ENCODE data around the gene JUN. TPM values are rescaled to one million over a fixed set of nuclear protein-coding genes. Genes with fewer than 3 reads are reported as not detected.

The JUN gene
- polyA plus RNA-seq, 1 donor from 2014 or later = 124 TPM

GRCh38 chr1:58745666-58746065 lies 38.2 kb downstream of the JUN start:
- H3K4me3 ChIP-seq (ENCODE audit: low read length) = no peak overlapping the region
- H3K4me2 ChIP-seq (ENCODE audit: low read length) = no peak overlapping the region
- H3K27me3 ChIP-seq (ENCODE audit: insufficient read depth, low read depth, low read length) = peaks cover 25% of the 10 kb centered on the region
- H3K79me2 ChIP-seq (replicated peaks; ENCODE audit: insufficient read depth, low read length) = no peaks in the 10 kb centered on the region
- no peaks in the 10 kb centered on the region for H3K9me2 ChIP-seq (ENCODE audit: insufficient read depth, low read length)
- no peak overlapping the region for H3K9ac ChIP-seq (ENCODE audit: low read length)
- H4K20me1 ChIP-seq (ENCODE audit: insufficient read depth) = no peaks in the 10 kb centered on the region
- H3K36me3 ChIP-seq (ENCODE audit: insufficient read depth, low read length) = no peaks in the 10 kb centered on the region
- H3K27ac ChIP-seq (ENCODE audit: low read length) = no peak overlapping the region
- TF ChIP-seq SMC3 (conservative IDR thresholded peaks at IDR 0.05; ENCODE audit: poor library complexity) (no peak), TAF1 (IDR thresholded peaks at IDR 0.05; ENCODE audit: low read depth) (no peak), MXI1 (conservative IDR thresholded peaks at IDR 0.05; ENCODE audit: poor library complexity, severe bottlenecking) (no peak), POLR2AphosphoS5 (IDR thresholded peaks at IDR 0.05) (no peak), EP300 (conservative IDR thresholded peaks at IDR 0.05; ENCODE audit: poor library complexity, severe bottlenecking) (no peak), EZH2 (IDR thresholded peaks at IDR 0.05; ENCODE audit: borderline replicate concordance, insufficient read depth, low read length, poor library complexity, severe bottlenecking) (no peak), CTCF (IDR thresholded peaks at IDR 0.05; ENCODE audit: poor library complexity, severe bottlenecking) (no peak), REST (IDR thresholded peaks at IDR 0.05; ENCODE audit: borderline replicate concordance) (no peak), RAD21 (conservative IDR thresholded peaks at IDR 0.05) (no peak)
- H2AFZ ChIP-seq (ENCODE audit: low read depth, low read length) = no peak overlapping the region
- H3F3A ChIP-seq (ENCODE audit: insufficient read depth, low read length, poor library complexity, severe bottlenecking) = no peaks in the 10 kb centered on the region
- no peaks in the 10 kb centered on the region for H3K9me3 ChIP-seq (ENCODE audit: low read length)

- Histone ChIP-seq H3K4me2 (ENCODE audit: low read length) (no peak overlapping the region), H3K27me3 (ENCODE audit: insufficient read depth, low read depth, low read length) (peaks cover 24% of the 10 kb centered on the region), H3K9ac (ENCODE audit: low read length) (no peak overlapping the region), H3K36me3 (ENCODE audit: insufficient read depth, low read length) (no peaks in the 10 kb centered on the region), H3K27ac (ENCODE audit: low read length) (no peak overlapping the region), H2AFZ (ENCODE audit: low read depth, low read length) (no peak overlapping the region), H3F3A (ENCODE audit: insufficient read depth, low read length, poor library complexity, severe bottlenecking) (no peaks in the 10 kb centered on the region), H3K9me3 (ENCODE audit: low read length) (no peaks in the 10 kb centered on the region), H3K79me2 (replicated peaks; ENCODE audit: insufficient read depth, low read length) (no peaks in the 10 kb centered on the region), H4K20me1 (ENCODE audit: insufficient read depth) (no peaks in the 10 kb centered on the region), H3K4me3 (ENCODE audit: low read length) (no peak overlapping the region), H3K9me2 (ENCODE audit: insufficient read depth, low read length) (no peaks in the 10 kb centered on the region)
- no peak for TF ChIP-seq TAF1 (IDR thresholded peaks at IDR 0.05; ENCODE audit: low read depth)
- no peak for TF ChIP-seq EP300 (conservative IDR thresholded peaks at IDR 0.05; ENCODE audit: poor library complexity, severe bottlenecking)
- no peak for TF ChIP-seq REST (IDR thresholded peaks at IDR 0.05; ENCODE audit: borderline replicate concordance)
- TF ChIP-seq CTCF (IDR thresholded peaks at IDR 0.05; ENCODE audit: poor library complexity, severe bottlenecking) = no peak
- no peak for TF ChIP-seq RAD21 (conservative IDR thresholded peaks at IDR 0.05)
- no peak for TF ChIP-seq SMC3 (conservative IDR thresholded peaks at IDR 0.05; ENCODE audit: poor library complexity)
- no peak for TF ChIP-seq EZH2 (IDR thresholded peaks at IDR 0.05; ENCODE audit: borderline replicate concordance, insufficient read depth, low read length, poor library complexity, severe bottlenecking)
- TF ChIP-seq POLR2AphosphoS5 (IDR thresholded peaks at IDR 0.05) = no peak
- TF ChIP-seq MXI1 (conservative IDR thresholded peaks at IDR 0.05; ENCODE audit: poor library complexity, severe bottlenecking) = no peak
These were observed 38.7 kb downstream of the JUN start for GRCh38 chr1:58745117-58745516.

All from neural cell (in vitro differentiated cells).